HG02884 (cell line): ENCODE data around the gene HGS.
"Not testable (repeated sequence)": the region's sequence is repeated elsewhere in the genome, so short reads cannot be mapped to it uniquely, and the experiment has no call there.

Experiments
- ATAC-seq: cut with Tn5 transposase; IDR thresholded peaks from one replicate; pipeline ENCODE4 v1.9.1; 2021; ENCODE audit warnings: mild to moderate bottlenecking, moderate library complexity; ENCODE audit not compliant: unreplicated experiment

Gene HGS

DNA sequence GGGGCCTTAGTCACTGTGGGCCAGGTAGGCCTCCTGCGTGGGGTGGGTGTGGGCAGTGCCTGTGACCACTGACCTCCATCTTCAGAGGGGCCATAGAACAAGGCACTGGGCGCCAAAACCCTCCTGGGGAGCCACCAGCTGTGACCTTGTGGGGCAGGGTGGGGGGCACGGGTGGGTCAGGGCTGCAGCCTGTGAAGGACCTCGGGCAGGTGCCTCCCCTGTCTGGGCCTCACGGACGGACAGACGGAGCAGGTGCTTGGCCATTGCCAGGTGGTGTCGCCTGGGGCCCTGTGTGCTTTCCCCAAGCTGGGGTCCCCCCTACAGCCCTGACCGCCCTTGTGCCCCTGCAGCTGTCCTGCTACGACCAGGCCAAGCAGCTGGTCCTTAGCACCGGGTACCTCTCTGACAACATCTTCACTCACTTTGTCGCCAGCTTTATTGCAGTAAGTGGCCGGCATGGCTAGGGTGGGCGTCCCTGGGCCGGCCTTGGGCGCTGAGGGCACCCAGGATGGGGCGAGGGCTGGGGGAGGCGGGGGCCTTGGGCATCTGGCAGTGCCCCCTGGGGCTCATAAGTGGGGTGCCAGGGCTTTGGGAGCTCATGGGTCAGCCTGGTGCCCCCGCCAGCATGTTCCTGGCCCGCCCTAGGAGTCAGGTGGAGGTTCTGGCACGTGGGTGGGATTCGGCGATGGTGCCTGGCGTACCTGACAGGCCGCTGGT lies 33.4 kb downstream of the HGS start:
- no peak for ATAC-seq

DNA sequence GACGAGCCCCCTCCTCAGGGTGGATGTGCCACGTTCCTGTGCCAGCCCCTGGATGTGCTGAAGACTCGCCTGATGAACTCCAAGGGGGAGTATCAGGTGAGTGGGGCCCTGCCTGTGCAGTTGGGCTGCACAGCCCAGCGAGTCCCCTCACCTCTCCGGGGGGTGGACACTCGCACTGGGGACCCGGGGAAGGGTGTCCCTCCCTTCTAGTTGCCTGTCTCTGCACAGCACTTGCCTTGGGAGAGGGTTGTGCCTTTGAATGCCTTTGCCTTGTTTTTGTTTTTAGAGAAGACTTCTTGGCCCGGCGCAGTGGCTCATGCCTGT lies 33.9 kb downstream of the HGS start:
- ATAC-seq = no peak

DNA sequence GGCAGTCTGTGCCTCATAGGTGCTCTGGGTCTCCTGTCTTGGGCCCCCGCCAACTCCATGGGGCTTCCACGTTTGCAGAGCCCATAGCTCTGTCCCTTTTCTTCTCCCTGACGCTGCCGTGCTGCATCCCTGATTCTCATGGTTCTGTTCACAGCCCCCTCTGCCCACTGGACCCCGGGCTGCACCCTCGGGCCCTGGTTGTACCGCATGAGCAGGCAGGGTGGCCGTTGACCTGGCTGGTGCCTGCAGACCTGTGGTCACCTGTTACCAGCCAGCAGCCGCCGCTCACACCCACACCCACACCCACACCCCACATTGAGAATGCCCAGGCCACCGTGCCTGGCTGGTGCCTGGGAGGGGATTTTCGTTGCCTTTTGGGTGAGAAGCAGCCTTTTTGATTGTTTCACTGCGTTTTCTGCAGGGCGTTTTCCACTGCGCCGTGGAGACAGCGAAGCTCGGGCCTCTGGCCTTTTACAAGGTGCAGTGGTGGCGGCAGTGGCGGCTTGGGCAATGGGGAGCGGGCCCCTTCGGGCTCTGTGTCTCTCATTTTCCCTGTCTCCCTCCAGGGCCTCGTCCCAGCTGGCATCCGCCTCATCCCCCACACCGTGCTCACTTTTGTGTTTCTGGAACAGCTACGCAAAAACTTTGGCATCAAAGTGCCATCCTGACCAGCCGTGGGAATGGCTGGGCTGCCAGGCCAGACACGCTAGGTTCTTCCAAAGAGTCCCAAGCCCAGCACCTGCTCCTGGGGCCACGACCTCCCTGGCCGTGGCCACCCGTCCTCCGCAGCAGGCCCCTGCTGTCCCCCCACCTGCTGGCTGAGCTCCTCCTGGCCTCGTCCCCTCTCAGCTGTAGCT lies 35.8 kb downstream of the HGS start:
- ATAC-seq = no peak

DNA sequence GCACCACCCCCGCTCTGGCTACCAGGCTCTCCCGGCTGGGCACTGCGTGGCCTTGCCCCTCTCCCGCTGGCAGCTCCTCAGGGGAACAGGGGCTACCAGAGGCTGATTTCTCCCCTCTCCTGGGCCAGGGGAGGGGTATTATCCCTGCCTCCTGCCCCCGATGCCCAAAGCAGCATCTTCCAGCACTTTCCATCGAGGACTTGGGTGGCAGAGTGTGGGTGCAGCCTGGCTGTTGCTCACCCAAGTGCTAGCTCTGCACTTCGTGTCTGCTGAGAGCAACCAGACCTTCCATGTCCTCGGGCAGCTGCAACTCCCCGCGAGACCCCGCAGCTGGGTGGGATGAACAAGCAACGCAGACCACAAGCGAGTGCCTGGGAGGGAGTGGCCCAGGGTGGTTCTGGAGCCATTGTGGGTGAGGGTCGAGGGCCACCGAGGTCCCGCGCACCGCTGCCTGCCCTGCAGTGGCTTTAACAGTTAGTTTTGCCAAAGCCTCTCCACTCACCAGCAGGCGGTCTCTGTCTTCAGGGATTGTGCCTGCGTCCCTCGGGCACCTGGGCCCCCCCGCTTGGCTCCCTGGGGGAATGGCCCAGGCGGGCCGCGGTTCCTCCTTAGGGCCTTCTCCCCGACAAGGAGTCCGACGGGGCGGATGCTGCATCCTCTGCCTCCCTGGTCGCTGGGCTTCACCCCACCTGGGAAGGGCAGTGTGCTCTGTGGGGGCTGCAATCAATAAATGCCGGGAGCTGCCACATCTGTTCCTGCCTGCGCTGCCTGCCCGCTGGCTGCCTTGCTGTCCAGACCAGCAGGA lies 36.7 kb downstream of the HGS start:
- no peak for ATAC-seq

DNA sequence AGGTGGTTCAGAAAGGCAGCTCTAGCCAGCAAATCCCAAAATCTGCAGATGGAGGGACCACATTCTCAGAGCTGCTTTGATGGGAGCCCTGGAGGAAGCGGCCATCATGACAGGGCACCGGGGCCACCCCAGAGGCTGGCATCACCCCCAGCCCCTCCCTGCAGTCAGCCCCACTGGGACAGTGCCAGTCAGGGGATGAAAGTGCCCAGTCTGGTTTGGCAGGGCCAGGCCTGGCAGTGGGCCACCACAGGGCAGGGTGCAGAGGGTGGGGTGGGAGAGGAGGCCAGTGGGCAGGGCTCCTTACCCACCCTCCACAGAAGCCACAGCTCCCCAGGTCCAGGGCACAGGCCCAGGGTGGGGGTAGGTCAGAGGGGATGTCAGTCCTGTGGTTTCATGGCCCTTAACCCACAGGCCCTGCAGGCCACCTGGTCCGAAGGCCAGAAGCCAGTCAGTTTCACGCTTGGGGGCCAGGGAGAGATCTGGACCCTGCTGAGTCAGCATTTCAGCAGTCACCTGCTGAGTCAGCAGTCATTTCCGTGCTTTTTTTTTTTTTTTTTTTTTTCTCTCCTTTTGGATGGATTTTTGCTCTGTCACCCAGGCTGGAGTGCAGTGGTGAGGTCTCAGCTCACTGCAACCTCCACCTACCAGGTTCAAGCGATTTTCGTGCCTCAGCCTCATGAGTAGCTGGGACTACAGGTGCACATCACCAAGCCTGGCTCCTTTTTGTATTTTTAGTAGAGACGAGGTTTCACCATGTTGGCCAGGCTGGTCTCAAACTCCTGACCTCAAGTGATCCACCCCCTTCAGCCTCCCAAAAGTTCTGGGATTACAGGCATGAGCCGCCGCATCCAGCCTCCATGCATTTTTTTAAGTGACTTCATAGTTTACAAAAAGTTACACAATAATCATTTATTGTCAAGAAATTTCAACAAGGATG lies 38.6 kb downstream of the HGS start:
- ATAC-seq = no peak

DNA sequence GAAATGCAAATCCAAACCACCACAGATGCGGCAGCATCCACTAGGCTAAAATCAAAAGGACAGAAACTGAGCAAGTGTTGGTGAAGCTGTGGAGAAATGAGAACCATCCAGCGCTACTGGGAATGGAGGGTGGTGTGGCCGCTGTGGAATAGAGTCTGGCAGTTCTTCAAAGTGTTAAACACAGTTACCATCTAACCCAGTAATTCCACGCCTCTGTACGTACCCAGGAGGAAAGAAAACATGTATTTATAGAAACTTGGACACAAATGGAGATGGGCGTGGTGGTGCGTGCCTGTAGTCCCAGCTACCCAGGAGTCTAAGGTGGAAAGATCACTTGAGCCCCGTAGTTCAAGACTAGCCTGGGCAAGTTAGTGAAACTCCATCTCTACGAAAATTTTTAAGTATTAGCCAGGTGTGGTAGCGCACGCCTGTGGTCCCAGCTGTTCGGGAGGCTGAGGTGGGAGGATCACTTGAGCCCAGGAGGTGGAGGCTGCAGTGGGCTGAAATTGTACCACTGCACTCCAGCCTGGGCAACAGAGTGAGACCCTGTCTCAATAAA lies 39.9 kb downstream of the HGS start:
- no peak for ATAC-seq

DNA sequence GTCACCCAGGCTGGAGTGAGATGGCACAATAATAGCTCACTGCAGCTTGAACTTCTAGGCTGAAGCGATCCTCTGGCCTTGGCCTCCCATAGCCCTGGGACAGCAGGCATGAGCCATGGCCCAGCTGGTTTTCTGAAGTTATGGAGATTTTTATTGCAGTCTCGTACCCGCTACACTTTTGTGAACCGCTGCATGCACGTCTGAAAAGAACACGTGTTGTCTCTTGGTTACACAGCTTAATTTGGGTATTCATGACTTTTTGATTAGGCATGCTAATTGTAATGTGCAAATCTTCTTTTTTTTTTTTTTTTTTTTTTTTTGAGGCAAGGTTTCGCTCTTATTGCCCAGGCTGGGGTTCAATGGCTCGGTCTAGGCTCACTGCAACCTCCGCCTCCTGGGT lies 41.6 kb downstream of the HGS start:
- no peak for ATAC-seq

DNA sequence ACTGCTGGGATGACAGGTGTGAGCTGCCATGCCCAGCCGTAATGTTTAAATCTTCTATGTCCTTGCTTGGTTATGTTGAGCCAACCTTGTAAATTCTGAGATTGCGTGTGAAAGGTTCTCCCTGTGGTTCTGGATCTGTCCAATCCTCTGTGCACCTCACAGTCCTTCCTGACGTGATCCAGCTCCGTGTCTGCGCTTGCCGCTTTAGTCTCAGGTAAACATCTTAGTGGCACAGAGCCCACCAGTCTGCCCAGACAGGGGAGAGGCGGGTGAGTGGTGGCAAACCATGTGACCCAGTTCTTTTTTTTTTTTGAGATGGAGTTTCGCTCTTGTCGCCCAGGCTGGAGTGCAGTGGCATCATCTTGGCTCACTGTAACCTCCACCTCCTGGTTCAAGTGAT lies 42.2 kb downstream of the HGS start:
- no peak for ATAC-seq

DNA sequence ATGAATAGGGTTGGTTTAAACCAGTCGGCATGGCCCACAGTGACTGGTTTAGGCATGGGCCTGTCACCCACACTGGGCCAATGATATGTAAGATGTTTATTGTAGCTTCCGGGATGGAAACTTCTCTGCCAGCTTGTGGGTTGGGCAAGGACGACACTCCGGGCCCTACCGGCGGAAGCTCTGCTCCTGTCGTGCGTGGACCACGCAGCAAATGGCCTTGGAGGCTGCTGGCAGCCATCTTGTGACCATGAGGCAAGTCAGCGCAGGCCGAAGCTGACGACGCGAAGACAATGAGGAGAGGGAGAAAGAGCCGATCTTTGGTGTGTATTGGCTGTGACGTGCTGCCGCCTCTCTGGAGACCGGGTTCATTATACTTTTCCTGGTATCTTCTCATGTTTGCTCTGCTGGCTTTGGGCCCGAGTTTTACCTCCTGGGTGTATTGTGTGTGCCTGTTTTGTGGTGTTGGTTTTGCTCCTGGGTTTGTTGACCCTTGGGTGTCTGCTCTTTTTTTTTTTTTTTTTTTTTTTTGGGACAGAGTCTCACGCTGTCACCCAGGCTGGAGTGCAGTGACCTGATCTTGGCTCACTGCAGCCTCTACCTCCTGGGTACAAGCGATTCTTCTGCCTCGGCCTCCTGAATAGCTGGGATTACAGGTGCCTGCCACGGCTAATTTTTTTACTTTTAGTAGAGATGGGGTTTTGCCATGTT lies 43.7 kb downstream of the HGS start:
- ATAC-seq = no peak

DNA sequence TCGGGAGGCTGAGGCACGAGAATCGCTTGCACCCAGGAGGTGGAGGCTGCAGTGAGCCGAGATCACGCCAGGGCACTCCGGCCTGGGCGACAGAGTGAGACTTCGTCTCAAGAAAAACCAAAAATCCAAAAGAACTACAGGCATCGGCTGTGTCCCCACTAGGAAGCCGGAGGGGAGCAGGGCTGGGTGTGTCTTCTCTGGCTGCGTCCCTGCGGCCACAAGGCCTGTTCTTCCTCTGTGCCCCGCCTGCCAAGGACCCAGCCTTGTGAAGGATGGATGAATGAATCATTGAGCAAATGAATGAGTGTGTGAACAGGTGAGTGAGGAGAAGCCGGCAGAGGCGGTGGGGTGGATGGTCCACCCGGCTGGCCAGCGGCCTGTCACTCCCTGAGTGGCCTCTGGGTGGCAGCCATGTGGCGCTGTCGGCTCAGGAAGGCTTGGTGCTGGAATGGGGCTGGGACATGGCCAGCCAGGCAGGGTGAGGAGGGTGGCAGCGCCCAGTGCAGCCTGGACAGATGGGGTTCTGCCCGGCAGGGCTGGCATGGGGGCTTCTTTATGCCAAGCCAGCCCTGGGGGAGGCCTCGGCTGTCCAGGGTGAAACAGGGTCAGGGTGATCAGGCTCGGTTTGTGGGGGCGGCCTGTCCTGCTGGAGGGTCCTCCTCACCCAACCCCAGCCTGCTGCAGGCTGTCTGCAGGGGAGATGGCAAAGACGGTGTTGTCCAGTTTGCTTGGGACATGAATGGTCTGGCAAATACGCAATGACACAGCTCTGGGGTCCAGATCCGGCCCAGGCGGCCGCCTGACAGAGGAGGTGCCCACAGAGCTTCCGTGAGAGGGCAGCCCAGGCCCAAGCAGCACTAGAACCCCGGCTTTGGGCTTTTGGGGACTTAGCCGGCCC lies 49.9 kb downstream of the HGS start:
- no peak for ATAC-seq

DNA sequence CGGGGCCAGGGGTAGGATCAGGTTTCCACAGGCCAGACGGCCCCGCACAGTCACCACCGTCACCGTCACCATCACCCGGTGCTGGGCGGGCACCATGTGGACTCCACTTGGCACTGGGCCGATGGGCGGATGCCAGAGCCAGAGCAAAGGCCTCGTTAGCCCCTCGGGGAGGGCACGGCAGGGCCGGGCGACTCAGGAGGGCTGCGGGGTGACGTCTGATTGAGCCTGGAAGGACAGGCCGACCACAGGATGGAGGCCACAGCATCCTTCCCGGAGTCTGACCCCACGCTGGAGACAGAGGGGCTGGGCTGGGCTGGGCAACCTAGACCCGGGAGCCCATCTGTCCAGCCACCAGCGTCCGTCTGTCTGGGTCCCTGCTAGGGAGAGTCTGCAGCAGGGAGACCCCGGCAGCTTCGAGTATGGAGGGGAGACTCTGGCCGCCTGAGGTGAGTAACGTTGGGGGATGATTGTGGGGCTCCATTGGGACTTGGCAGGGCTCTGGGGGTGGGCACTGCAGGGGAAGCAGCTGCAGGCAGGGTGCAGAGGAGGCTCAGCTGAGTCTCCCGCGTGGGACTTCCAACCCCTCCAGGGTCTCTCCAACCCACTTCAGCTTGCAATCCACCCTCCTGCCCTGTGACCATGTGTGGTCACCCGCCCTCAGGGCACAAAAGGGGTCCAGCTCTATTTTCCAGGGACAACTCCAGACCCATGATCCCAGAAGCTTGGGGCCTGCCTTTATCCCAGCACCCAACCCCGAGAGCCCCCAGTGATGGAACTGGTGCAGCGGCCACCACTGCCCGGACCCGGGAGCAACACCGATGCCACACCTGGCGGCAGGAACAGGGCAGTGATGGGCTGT lies 50.8 kb downstream of the HGS start:
- ATAC-seq = no peak

DNA sequence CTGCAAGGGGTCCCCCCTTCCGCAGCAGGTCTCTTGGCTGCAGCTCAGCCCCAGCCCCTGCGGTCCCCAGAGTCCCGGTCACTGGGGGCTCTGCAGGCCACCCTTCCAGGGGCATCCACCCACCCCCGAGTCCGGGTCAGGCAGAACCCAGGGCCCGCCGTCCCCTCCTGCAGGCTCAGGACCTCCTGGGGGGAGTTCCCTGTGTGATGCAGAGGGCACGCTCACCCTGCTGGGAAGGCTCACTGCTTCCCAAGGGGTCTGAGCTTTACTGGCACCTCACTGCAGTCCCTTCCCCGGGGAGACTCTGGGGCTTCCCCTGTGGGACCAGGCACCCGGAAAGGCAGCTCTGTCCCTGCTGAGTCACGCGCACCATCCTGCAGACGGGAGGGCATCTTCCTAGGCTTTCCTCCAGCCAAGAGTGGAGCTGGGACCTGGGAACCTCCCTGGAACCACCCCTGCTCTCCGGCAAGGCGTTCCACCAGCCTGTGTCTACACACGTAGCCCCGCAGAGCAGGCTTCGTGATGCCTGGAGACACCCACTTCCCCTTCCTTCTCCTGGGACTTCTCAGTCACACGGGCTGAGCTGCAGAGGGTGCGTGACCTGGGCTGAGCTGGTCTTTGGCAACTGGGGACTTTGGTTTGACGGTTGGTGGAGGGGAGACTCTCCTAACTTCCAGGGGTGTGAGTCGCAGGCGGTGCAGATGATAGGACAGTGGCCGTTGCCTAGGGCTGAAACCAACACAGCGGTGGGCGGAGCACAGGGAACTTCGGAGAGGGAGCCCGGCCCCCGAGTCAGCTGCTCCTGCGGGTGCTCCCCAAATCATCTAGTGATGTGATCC lies 51.7 kb downstream of the HGS start:
- no peak for ATAC-seq

DNA sequence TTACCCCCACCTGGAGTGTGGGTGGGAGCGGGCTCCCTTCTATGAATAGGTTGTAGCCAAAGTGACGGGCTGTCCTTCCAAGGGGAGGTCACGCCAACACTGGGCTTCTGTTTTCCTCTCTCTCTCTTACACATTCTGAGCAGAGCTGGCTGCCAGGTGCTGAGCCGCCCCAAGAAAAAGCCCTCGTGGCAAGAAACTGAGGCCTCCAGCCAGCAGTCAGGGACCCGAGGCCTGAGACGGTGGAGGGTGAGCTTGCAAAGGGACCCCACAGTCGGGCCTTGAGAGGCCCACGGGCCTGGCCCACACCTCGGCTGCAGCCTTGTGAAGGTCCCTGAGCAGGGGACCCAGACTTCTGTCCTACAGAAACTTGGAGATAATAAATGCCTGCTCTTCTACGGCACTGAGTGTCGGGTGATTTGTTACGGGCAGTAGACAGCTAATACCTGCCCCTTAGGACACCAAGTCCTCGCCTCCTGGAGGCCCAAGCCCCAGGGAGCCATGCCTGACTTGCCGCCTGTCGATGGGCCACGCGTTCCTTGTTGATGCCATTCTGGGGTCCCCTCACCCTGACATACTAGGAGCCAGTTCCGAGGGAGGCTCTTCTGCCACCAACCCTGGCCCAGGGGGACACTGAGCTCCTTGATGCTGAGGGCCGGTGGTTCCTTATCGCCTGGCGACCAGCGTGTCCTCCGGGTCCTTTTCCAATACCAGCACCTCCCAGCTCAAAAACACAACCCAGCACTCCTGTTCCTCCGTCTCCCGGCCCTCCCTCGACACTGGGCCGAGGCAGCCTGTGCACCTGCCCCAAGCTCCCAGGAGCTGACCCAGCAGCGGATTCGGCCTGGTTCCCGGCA lies 54.4 kb downstream of the HGS start:
- ATAC-seq = no peak

DNA sequence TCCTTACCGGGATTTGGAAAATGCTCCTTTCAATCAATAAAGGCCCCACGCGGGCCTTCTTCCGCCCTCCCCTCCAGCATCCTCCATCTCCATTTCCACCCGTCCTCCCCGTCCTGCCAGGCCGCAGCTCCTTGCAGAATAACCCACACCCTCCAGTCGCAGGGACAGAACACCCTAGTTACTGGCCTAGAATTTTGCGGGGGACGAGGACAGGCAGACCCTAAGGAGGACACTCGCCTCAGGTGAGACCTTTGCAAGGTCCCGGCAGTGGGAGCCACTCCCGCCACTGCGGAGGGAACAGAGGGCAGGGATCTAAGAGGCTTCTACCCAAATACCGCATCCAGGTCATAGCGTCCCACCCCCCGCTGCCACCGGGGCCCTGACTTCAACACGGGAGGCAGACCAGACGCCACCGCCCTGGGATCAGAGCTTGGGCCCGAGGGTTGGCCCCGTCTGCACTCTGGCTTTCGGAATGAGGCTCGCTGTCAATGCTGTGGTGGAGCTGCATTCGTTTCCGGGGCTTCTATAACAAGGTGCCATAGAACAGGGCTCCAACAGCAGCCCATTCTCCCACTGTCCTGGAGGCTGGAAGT lies 55.1 kb downstream of the HGS start:
- ATAC-seq = no peak

DNA sequence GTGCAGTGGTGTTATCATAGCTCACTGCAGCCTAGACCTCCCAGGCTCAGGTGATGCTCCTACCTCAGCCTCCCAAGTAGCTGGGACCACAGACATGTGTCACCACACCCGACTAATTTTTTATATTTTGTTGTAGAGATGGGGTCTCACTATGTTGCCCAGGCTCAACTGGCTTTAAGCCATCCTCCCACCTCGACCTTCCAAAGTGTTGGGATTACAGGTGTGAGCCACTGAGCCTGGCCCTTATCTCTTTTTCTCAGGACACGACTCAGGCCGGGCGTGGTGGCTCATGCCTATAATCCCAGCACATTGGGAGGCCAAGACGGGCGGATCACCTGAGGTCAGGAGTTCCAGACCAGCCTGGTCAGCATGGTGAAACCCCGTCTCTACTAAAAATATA lies 55.8 kb downstream of the HGS start:
- not testable (repeated sequence) for ATAC-seq
